Measurements from ENCODE around the gene KNTC1. TPM values are rescaled to one million over a fixed set of nuclear protein-coding genes. Genes with fewer than 3 reads are reported as not detected.
A peak's percentile ranks its signal among the peaks of the same experiment; 100 is the strongest.

KNTC1 gene
- total and polyA plus RNA-seq, 2 of the 13 experiments (the other 11 are each of a cell fraction or from before 2014, with no cell fraction given), result 45.1 to 57.6 TPM

- TF ChIP-seq, protein P1, sequence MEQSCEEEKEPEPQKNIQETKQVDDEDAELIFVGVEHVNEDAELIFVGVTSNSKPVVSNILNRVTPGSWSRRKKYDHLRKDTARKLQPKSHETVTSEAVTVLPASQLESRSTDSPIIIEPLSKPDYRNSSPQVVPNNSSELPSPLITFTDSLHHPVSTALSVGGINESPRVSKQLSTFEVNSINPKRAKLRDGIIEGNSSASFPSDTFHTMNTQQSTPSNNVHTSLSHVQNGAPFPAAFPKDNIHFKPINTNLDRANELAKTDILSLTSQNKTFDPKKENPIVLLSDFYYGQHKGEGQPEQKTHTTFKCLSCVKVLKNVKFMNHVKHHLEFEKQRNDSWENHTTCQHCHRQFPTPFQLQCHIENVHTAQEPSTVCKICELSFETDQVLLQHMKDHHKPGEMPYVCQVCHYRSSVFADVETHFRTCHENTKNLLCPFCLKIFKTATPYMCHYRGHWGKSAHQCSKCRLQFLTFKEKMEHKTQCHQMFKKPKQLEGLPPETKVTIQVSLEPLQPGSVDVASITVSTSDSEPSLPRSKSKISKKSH (CRISPR knock-in tag; IDR thresholded peaks at IDR 0.05; ENCODE audit: borderline replicate concordance), result no peak
- TF ChIP-seq ZNF567 (CRISPR knock-in tag; IDR thresholded peaks at IDR 0.05; ENCODE audit: borderline replicate concordance) (0 out of 2 replicates have a peak, but pooled peaks have one; percentile 1), ZNF766 (CRISPR knock-in tag; IDR thresholded peaks at IDR 0.05; ENCODE audit: borderline replicate concordance) (no peak), HOXA5 (CRISPR knock-in tag; IDR thresholded peaks at IDR 0.05) (no peak), TGIF2 (CRISPR knock-in tag; IDR thresholded peaks at IDR 0.05) (no peak), ZNF263 (CRISPR knock-in tag; IDR thresholded peaks at IDR 0.05) (0 out of 2 replicates have a peak, but pooled peaks have one; percentile 25), ZNF331 (CRISPR knock-in tag; IDR thresholded peaks at IDR 0.05) (no peak), HMGXB4 (CRISPR knock-in tag; IDR thresholded peaks at IDR 0.05; ENCODE audit: borderline replicate concordance in 1 of 2, low read depth in 1 of 2) (peak in 1 of 2 experiments; percentile 21; a peak in 2 of 4 replicates), SUZ12 (IDR thresholded peaks at IDR 0.05; ENCODE audit: low read depth, low read length) (no peak), FOXO4 (CRISPR knock-in tag; conservative IDR thresholded peaks at IDR 0.05) (no peak), PRDM15 (CRISPR knock-in tag; IDR thresholded peaks at IDR 0.05) (no peak), ZNF326 (CRISPR knock-in tag; IDR thresholded peaks at IDR 0.05; ENCODE audit: borderline replicate concordance) (no peak), ZSCAN12 (CRISPR knock-in tag; IDR thresholded peaks at IDR 0.05) (no peak; the same call in 1 of the 2 replicates), ZNF768 (CRISPR knock-in tag; IDR thresholded peaks at IDR 0.05) (0 out of 2 replicates have a peak, but pooled peaks have one; percentile 40), ZC3H4 (CRISPR knock-in tag; IDR thresholded peaks at IDR 0.05; ENCODE audit: borderline replicate concordance) (no peak), ZNF333 (CRISPR knock-in tag; IDR thresholded peaks at IDR 0.05; ENCODE audit: borderline replicate concordance) (no peak), FOXC1 (CRISPR knock-in tag; IDR thresholded peaks at IDR 0.05; ENCODE audit: borderline replicate concordance) (no peak), ZNF629 (CRISPR knock-in tag; conservative IDR thresholded peaks at IDR 0.05) (no peak)
- TF ChIP-seq, protein P2, sequence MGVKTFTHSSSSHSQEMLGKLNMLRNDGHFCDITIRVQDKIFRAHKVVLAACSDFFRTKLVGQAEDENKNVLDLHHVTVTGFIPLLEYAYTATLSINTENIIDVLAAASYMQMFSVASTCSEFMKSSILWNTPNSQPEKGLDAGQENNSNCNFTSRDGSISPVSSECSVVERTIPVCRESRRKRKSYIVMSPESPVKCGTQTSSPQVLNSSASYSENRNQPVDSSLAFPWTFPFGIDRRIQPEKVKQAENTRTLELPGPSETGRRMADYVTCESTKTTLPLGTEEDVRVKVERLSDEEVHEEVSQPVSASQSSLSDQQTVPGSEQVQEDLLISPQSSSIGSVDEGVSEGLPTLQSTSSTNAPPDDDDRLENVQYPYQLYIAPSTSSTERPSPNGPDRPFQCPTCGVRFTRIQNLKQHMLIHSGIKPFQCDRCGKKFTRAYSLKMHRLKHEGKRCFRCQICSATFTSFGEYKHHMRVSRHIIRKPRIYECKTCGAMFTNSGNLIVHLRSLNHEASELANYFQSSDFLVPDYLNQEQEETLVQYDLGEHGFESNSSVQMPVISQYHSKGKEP (CRISPR knock-in tag; IDR thresholded peaks at IDR 0.05), result no peak
Measured at GRCh38 chr12:122499991-122500684, 26.9 kb upstream of the KNTC1 start (continued).

Measured in HepG2 (cell line).